NCI-H128 (cell line): ENCODE data around the gene ATP11A.

Source experiments
- DNase-seq: peaks from one replicate; lab custom pipeline; 2025; ENCODE audit not compliant: unreplicated experiment; lab: John Stamatoyannopoulos, UW

Gene ATP11A

DNA sequence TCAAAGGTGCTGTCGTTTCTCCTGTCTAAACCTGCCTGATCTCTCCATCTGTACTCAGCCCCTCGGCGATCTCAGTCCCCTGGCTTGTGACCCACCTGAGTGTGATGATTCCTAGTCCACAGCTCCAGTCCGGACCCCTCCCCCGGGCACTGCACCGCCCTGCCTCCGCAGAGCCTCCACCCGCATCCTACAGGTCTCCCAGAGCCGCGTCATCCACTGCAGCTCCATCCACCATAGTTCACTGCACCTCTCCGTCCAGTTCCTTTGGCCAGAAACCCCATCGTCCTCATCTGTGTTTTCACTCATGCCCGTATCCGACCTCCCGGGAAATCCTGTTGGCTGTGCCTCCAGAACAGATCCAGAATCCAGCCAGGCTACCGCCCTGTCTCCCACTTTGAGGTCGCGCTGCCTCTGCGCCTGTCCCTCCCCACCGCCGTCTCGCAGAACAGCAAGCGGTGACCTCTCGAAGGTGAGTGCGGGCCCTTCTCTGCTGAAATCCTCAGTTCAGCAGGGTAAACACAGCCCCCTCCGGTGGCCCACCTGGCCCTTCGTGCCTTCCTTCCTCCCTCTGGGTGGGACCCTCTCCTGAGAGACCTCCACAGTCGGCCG is 227.3 kb downstream of the ATP11A start:
- no peak for DNase-seq

GRCh38 chr13:112917737-112918136 is 227.9 kb downstream of the ATP11A start:
- no peak for DNase-seq

- DNase-seq, result no peak
These were observed 228.4 kb downstream of the ATP11A start for GRCh38 chr13:112918266-112918665.

GRCh38 chr13:112918746-112919145 is 228.9 kb downstream of the ATP11A start:
- DNase-seq, result no peak

DNA sequence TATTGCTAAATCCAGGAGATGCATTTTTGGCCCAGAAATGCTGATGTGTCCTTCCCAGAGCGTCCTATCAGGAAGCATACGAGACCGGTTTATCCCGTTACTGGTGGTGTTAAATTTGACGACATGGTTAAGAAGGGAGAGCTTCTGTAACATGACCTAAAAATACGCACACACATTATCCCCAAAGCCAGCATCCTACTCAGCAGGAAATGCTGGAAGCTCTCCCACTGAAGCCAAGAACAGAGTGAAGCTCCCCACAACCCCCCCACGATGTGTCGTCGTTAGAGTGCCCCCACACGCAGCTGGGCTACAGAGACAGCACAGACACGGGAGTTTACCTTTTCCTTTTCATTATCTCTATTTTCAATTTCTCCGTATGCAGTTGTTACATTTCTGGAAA is 234.1 kb downstream of the ATP11A start:
- DNase-seq, result no peak

DNA sequence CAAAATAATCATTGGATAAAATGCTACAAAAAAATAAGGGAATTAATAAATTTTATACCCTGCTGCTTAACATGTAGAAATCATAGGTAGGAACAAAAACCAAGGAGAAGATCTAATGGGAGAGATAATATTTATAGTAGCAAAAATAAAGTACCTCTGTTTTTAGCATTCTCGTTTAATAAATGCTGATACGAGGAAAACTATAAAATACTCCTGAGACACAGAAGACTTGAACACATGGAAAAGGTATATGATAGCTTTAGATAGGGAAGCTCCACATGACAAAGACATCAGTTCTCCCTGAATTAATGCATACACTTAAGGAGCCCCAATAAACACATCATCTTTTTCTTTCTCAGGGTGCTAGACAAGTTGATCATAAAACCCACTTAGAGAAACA is 234.5 kb downstream of the ATP11A start:
- DNase-seq, result no peak

DNA sequence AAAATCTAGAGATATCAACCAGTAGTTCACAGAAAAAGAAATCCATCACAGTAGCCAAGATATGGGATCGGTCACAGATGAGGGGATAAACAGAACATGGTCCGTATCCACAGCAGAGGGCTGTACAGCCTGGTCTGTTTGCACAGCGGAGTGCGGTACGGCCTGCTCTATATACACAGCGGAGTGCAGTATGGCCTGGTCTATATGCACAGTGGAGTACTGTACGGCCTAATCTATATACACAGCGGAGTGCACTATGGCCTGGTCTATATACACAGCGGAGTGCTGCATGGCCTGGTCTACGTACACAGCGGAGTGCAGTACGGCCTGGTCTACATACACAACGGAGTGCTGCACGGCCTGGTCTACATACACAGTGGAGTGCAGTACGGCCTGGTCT is 236.2 kb downstream of the ATP11A start:
- no peak for DNase-seq

DNA sequence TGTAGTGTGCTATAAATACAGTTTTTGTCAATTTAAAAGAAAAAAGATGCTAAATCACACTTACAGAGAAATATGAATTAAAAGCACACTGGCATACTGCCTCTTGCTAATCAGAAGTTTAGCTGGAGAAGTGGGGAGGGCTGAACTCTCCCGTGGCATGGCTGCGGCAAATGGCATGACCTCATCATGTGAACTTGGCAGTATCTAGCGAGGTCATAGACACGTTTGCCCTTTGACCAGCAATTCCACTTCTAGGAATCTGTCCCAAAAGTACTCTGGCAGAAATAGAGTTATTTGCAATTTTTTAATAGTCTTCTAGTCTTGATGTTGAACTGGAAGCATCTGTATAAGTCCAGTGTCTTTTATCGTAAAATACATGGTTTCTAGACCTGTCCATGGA is 237.2 kb downstream of the ATP11A start:
- DNase-seq, result no peak

DNA sequence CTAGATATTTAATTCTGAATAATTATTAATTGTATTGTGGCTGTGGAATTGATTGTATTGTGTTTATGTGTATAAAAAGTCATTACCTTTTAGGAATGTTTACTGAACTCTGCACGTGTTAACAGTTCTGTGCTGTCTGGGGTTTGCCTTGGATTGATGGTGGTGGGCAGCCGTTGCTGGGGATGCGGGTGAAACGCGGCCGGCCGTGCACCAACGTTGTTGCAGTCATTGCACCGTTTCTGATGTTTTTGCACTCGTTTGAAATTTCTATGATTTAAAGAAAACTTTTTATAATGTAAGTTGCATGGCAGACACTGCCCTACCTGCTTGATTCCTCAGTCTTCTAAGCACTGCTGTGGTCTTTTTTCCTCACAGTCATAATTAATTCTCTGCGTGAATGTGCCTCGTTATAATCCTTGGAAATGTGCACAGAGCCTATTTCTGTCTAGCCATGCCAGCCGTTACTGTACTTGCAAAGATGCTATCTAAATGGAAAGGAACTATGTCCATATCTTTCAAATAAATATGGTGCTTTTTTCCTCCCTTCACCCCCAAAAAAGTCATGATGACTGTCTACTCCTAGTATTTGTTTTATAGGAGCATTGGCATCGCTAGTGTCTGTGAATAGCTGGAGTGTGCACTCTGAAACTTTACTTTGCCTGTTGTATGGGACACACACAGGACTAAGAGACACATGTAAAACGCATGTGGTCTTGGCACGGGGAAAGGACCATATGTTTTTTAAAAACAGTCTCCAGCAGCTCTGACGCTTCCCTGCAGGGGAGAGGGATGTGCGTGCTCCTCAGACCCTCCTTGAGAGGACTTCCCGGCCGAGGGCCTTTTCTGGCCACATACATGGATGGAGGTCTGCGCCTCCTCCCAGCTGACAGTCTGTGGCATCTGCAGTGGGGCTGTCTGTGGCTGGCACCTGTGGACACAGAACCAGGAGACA is 238.5 kb downstream of the ATP11A start:
- no peak for DNase-seq

GRCh38 chr13:112928972-112929782 is 239.3 kb downstream of the ATP11A start:
- no peak for DNase-seq

- DNase-seq, result no peak
These were observed 239.9 kb downstream of the ATP11A start for GRCh38 chr13:112929783-112930055.

- no peak for DNase-seq
These were observed 240.4 kb downstream of the ATP11A start for GRCh38 chr13:112930192-112930591.

- DNase-seq, result peak; percentile 32
These were observed 241.4 kb downstream of the ATP11A start for GRCh38 chr13:112931028-112931934.

- DNase-seq, result no peak
These were observed 243.1 kb downstream of the ATP11A start for GRCh38 chr13:112932971-112933370.

DNA sequence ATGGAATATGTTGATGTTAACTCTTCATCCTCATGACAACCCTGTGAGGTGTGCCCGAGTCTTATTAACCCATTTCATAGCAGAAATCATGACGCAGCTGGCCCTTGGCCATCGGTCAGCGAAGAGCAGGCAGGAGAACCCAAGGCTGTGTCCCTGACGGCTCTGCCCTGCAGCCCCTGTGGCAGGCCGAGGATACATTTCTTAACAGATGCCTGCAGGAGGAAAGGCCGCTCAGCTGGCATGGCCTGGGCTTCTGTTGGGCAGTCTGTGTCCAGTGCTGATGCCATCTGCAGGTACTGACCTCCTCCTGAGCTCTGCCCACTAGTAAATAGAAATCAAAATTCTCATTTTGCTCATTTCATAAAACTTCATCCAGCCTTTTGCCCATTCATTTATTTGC is 243.8 kb downstream of the ATP11A start:
- no peak for DNase-seq

- no peak for DNase-seq
These were observed 244.2 kb downstream of the ATP11A start for GRCh38 chr13:112934078-112934477.
